GM12872 (cell line): ENCODE results near the gene CMTR1.
A peak's percentile ranks its signal among the peaks of the same experiment; 100 is the strongest.

Experiments
- TF ChIP-seq, protein P1 (sequence below): IDR thresholded peaks from 3 replicates; pipeline ENCODE4 v1.5.1; 2011; ENCODE audit warnings: low read depth, mild to moderate bottlenecking, low read length, moderate library complexity; ENCODE audit not compliant: insufficient read depth

Gene CMTR1

DNA sequence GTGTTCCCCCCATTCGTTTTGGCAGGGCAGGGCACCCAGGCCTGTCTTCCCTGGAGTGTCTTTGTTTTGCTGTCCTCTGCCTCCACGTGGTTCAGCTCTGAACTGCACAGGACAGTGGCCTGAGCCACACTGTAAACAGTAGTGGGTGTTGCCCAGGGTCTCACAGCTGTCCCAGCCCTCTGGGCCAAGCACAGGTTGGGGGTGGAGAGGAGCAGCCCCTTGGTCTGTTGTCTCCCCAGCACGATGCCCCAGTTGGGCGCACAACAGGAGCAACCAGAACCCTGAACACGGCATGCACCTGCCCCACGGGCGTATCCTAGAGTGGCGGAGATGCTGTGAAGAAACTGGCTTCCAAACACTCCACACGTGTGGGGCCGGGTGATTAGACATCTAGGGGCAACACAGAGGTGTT lies 52.3 kb downstream of the CMTR1 start:
- TF ChIP-seq, protein P1, sequence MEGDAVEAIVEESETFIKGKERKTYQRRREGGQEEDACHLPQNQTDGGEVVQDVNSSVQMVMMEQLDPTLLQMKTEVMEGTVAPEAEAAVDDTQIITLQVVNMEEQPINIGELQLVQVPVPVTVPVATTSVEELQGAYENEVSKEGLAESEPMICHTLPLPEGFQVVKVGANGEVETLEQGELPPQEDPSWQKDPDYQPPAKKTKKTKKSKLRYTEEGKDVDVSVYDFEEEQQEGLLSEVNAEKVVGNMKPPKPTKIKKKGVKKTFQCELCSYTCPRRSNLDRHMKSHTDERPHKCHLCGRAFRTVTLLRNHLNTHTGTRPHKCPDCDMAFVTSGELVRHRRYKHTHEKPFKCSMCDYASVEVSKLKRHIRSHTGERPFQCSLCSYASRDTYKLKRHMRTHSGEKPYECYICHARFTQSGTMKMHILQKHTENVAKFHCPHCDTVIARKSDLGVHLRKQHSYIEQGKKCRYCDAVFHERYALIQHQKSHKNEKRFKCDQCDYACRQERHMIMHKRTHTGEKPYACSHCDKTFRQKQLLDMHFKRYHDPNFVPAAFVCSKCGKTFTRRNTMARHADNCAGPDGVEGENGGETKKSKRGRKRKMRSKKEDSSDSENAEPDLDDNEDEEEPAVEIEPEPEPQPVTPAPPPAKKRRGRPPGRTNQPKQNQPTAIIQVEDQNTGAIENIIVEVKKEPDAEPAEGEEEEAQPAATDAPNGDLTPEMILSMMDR, result peak; percentile 49

DNA sequence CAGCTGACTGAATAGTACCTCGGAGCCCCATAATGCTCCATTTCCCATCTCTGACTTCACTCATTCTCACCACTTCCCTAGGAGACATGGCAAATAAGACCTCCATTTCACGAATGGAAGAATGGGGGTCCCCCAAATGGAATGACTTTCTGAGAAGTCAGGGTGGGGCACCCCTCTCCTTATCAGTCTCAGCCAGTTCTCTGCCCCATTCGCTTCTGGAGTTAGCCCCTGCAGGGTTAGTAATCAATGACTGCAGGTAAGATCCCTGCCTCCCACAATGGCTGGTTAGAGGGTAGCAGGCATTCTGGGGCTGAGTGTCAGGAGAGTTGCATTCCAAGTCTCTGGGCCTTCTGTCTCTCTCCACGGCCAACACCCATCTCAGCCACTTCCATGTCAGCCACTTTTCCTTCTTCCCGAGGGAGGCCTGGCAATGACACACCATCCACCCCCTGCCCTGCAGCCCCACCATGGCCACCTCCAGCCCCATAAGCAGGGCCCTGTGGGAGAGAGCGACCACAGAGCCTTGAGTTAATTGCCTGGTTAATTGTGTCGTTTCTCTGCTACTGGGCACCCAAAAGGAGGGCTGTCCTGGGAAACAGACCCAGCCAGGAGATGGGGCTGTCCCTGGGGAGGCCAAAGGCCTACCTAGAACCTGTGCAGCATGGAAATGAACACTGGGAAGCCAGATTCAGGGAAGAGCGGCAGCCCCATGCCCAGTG lies 53.3 kb downstream of the CMTR1 start:
- TF ChIP-seq, protein P1, result no peak

DNA sequence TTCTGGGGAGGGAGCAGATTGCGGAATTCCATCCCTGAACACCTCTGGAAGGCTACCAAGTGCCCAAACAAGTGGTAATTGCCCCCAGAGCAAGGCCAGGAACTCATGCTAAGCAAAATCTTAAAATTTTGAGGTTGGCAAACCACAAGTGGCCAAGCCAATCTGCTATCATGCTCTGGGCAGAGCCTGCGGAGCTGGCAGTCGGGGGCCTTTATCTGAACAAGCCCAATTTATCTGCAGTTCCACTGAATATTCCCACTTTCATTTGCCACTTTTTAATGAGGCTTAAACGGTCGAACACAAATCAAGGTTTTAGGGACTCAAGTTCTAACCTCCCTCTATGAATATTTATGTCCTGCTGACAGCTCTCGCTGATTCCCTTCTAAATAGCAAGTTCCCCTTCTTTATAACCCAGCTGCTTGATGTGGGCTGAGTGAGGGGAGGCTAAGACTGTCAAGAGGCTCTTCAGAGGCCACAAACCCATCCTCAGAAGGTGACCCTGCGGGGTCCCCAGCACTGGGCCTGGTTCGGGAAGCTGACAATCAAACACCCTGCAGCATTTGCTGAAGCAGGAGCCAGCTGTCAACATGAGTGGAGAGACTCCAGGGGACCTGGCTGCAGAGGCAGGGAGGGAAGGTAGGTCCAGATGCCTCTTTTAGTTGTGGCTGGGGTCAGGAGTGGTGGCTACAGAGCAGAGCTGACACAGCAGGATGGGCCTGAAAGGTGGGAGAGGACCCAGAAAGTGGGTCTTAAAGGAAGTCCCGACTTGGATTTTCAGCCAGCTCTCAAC lies 54.8 kb downstream of the CMTR1 start:
- TF ChIP-seq, protein P1, result no peak

DNA sequence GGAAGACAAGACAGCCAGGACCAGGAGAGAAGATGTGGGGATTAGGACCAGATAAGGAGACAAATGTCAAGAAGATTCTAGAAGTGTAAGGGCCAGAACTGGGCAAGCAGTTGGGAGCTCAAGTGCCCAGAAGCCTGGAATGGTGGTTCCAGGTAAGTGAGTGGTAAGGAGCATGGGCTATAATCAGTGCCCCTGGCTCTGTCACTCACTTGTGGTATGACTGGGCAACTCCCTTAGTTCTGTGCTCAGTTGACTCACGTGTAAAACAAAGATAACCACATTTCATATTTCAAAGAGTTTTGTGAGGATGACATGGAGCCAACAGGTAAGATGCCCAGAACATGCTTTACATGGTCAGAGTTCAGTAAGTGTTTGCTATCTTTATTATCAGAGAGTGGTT lies 55.5 kb downstream of the CMTR1 start:
- TF ChIP-seq, protein P1, result no peak

DNA sequence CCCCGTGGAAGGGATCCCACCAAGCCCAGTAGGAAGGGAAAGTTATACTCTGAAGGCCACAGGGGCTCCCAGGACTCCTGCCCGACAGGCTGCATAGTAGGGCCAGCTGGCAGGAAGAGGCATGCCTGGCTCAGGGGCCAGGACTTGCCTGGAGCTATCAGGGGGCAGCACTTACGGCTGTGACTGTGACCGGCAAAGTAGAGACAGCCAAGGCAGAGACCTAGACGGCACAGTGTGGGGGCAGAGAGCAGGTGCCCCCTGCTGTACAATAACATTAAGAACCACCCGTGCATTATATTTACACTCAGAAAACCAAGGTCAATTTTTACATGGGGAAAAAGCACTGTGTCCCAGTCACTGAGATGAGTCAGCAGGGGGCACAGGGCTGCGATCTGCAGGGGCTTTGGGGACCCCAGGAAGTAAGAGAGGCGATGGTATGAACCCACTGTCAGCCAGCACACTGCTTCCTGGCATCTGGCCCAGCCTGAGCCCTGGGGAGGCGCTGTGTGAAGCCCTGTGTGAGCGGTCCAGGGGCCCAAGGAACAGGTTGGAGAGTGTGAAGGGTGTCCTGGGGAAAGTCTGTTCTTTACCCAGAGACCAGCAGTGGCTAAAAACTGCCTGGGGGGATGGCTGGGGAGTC lies 56.8 kb downstream of the CMTR1 start:
- TF ChIP-seq, protein P1, result no peak

DNA sequence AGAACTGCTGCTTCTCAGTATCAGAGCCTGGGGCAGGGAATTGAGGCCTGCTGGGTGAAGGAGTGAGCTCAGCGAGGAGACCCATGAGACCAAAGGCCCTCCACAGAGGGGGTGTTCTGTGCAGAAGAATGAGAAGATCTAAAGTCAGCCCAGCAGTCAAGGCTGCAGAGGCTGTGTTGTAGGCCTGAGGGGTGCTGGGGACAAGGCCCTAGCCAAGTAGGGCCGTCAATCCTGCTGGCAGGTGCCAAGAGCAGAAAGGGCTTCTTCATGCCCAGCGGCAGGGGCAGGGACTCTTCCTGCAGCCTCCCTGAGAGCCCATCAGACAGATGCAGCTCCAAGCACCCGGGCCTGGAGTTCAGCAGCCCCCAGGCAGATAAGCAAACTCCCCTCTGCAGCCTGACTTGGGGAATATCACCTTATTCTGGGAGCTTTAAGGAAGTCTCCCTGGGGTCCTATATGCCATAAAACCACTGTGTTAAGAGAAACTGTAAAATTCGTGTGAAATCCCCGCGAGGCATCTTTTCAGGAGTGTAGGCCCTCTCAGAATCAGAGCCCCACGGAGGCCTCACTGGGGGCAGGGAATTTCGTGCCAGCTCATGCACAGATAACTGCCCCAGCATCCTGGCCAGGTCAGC lies 57.6 kb downstream of the CMTR1 start:
- TF ChIP-seq, protein P1, result no peak
